Measurements from ENCODE around the gene ALOXE3.

ALOXE3 gene

GRCh38 chr17:8161289-8162232 lies 43.2 kb upstream of the ALOXE3 start:
- no peak overlapping the region for H2BK12ac ChIP-seq (ENCODE audit: low read length)
- H3K4me3 ChIP-seq (ENCODE audit: low read depth, low read length), result peak overlapping the region; percentile 94
- H3K27me3 ChIP-seq (ENCODE audit: insufficient read depth, low read length), result no peaks in the 10 kb centered on the region
- H3K9me3 ChIP-seq (ENCODE audit: insufficient read depth, low read depth, low read length), result peaks cover 5% of the 10 kb centered on the region
- peaks cover 14% of the 10 kb centered on the region for H3K79me2 ChIP-seq (ENCODE audit: control insufficient read depth, insufficient read depth, low read length, poor library complexity)
- peak overlapping the region; percentile 20 for H3K18ac ChIP-seq (ENCODE audit: low read length)
- no peak overlapping the region for H3K27ac ChIP-seq (ENCODE audit: low read depth, low read length)
- no peak overlapping the region for H2AFZ ChIP-seq (ENCODE audit: insufficient read depth, low read length, poor library complexity)
- no peak overlapping the region for H2BK5ac ChIP-seq (ENCODE audit: low read depth, low read length, poor library complexity)
- H4K91ac ChIP-seq (ENCODE audit: low read depth, low read length), result peak overlapping the region; percentile 96
- peaks cover 18% of the 10 kb centered on the region for H3K79me1 ChIP-seq (ENCODE audit: low read length)
- no peak overlapping the region for H2BK120ac ChIP-seq (ENCODE audit: insufficient read depth, low read length, poor library complexity)
- no CpG with 5 or more reads among the region's 19 CpGs for WGBS (ENCODE audit: extremely low coverage, insufficient coverage, insufficient read length)
- no peak overlapping the region for H2AK5ac ChIP-seq (ENCODE audit: low read length)
- peak overlapping the region; percentile 95 for H3K4me2 ChIP-seq (ENCODE audit: low read length)
- H3K23ac ChIP-seq (ENCODE audit: low read length), result peak overlapping the region; percentile 83
- no peak overlapping the region for H4K12ac ChIP-seq (ENCODE audit: low read depth, low read length)
- H3K4me1 ChIP-seq (ENCODE audit: control insufficient read depth in 1 of 2, insufficient read depth in 2 of 2, low read length in 2 of 2), result peaks cover 18 to 22% of the 10 kb centered on the region in 2 experiments
- H3K36me3 ChIP-seq (ENCODE audit: control insufficient read depth in 1 of 2, insufficient read depth in 2 of 2, low read length in 2 of 2), result peaks cover 15 to 25% of the 10 kb centered on the region in 2 experiments
- peak overlapping the region; percentile 82 for H3K9ac ChIP-seq (ENCODE audit: low read length)
- DNase-seq, result no peak
- peak overlapping the region; percentile 96 for H3K14ac ChIP-seq (ENCODE audit: low read length)
- H4K8ac ChIP-seq (ENCODE audit: low read depth, low read length), result no peak overlapping the region
- peak overlapping the region; percentile 93 for H3K4ac ChIP-seq (ENCODE audit: low read depth, low read length)

DNA sequence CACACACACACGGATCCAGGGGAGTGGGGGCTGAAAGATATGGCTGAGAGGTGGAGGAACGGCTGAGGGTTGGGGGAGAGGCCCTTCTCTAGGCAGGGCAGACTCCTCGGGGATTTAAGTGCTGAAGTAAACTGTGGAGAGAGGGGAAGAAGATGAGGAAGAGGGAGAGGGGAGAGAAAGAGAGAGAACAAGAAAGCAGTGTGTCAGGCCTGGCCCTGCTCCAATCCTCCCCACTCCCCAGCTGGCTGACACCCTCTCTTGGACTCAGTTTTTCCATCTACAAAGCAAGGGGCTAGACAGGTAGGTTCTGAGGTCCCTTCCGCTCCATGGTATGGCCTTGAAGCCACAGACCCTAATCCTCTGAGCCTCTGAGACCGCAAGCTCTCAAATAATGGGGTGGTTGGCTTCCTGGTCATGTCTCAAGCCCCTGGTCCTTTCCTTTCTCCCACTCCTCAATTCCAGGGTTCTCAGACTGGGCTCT lies 42.5 kb upstream of the ALOXE3 start:
- WGBS (ENCODE audit: extremely low coverage, insufficient coverage, insufficient read length), result no CpG with 5 or more reads among the region's 5 CpGs

DNA sequence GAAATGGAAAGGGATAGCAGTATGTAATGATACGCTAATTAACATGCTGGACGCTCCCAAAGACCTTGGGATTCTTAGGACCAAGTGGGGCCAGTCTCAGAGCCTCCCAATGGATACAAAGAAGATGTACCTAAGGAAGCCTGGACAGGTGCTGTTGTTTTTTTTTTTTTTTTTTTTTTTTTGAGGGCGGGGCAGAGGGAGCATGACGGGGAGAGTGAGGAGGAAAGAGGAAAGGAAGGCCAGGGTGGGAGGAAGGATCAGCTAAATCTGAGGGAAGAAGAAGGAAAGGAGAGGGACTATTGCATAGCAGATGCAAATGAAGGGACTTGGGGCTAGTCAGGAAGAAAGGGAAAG lies 41.9 kb upstream of the ALOXE3 start:
- Histone ChIP-seq H3K27me3 (ENCODE audit: insufficient read depth, low read length) (no peaks in the 10 kb centered on the region), H3K4me2 (ENCODE audit: low read length) (no peak overlapping the region), H2BK5ac (ENCODE audit: low read depth, low read length, poor library complexity) (no peak overlapping the region), H2AK5ac (ENCODE audit: low read length) (no peak overlapping the region), H3K27ac (ENCODE audit: low read depth, low read length) (no peak overlapping the region), H3K18ac (ENCODE audit: low read length) (no peak overlapping the region), H2BK120ac (ENCODE audit: insufficient read depth, low read length, poor library complexity) (no peak overlapping the region), H3K9ac (ENCODE audit: low read length) (no peak overlapping the region), H4K91ac (ENCODE audit: low read depth, low read length) (no peak overlapping the region), H3K36me3 (ENCODE audit: control insufficient read depth in 1 of 2, insufficient read depth in 2 of 2, low read length in 2 of 2) (peaks cover 15 to 25% of the 10 kb centered on the region in 2 experiments), H2AFZ (ENCODE audit: insufficient read depth, low read length, poor library complexity) (no peak overlapping the region), H3K79me2 (ENCODE audit: control insufficient read depth, insufficient read depth, low read length, poor library complexity) (peaks cover 14% of the 10 kb centered on the region), H3K9me3 (ENCODE audit: insufficient read depth, low read depth, low read length) (peaks cover 5% of the 10 kb centered on the region), H3K4me3 (ENCODE audit: low read depth, low read length) (no peak overlapping the region), H2BK12ac (ENCODE audit: low read length) (no peak overlapping the region), H3K23ac (ENCODE audit: low read length) (no peak overlapping the region), H4K8ac (ENCODE audit: low read depth, low read length) (no peak overlapping the region), H3K4me1 (ENCODE audit: control insufficient read depth in 1 of 2, insufficient read depth in 2 of 2, low read length in 2 of 2) (peaks cover 25 to 31% of the 10 kb centered on the region in 2 experiments), H4K12ac (ENCODE audit: low read depth, low read length) (no peak overlapping the region), H3K79me1 (ENCODE audit: low read length) (peaks cover 18% of the 10 kb centered on the region), H3K4ac (ENCODE audit: low read depth, low read length) (no peak overlapping the region), H3K14ac (ENCODE audit: low read length) (no peak overlapping the region)
- no peak for DNase-seq
- WGBS (ENCODE audit: extremely low coverage, insufficient coverage, insufficient read length), result no CpG with 5 or more reads among the region's 4 CpGs

More for the DNA sequence above, 42.5 kb upstream of the ALOXE3 start:
- no peak overlapping the region for H2AK5ac ChIP-seq (ENCODE audit: low read length)
- no peak for DNase-seq
- H2BK12ac ChIP-seq (ENCODE audit: low read length), result no peak overlapping the region
- H3K4ac ChIP-seq (ENCODE audit: low read depth, low read length), result no peak overlapping the region
- no peak overlapping the region for H4K12ac ChIP-seq (ENCODE audit: low read depth, low read length)
- H2BK5ac ChIP-seq (ENCODE audit: low read depth, low read length, poor library complexity), result no peak overlapping the region
- H3K79me2 ChIP-seq (ENCODE audit: control insufficient read depth, insufficient read depth, low read length, poor library complexity), result peaks cover 14% of the 10 kb centered on the region
- H3K23ac ChIP-seq (ENCODE audit: low read length), result no peak overlapping the region
- peaks cover 15 to 25% of the 10 kb centered on the region in 2 experiments for H3K36me3 ChIP-seq (ENCODE audit: control insufficient read depth in 1 of 2, insufficient read depth in 2 of 2, low read length in 2 of 2)
- peaks cover 20 to 25% of the 10 kb centered on the region in 2 experiments for H3K4me1 ChIP-seq (ENCODE audit: control insufficient read depth in 1 of 2, insufficient read depth in 2 of 2, low read length in 2 of 2)
- no peak overlapping the region for H2BK120ac ChIP-seq (ENCODE audit: insufficient read depth, low read length, poor library complexity)
- H4K91ac ChIP-seq (ENCODE audit: low read depth, low read length), result no peak overlapping the region
- H3K27ac ChIP-seq (ENCODE audit: low read depth, low read length), result no peak overlapping the region
- no peak overlapping the region for H3K4me3 ChIP-seq (ENCODE audit: low read depth, low read length)
- H3K79me1 ChIP-seq (ENCODE audit: low read length), result peaks cover 18% of the 10 kb centered on the region
- no peaks in the 10 kb centered on the region for H3K27me3 ChIP-seq (ENCODE audit: insufficient read depth, low read length)
- H3K4me2 ChIP-seq (ENCODE audit: low read length), result no peak overlapping the region
- H3K14ac ChIP-seq (ENCODE audit: low read length), result no peak overlapping the region
- no peak overlapping the region for H4K8ac ChIP-seq (ENCODE audit: low read depth, low read length)
- H3K9ac ChIP-seq (ENCODE audit: low read length), result no peak overlapping the region
- peaks cover 5% of the 10 kb centered on the region for H3K9me3 ChIP-seq (ENCODE audit: insufficient read depth, low read depth, low read length)
- no peak overlapping the region for H2AFZ ChIP-seq (ENCODE audit: insufficient read depth, low read length, poor library complexity)
- no peak overlapping the region for H3K18ac ChIP-seq (ENCODE audit: low read length)

- Histone ChIP-seq H2BK120ac (ENCODE audit: insufficient read depth, low read length, poor library complexity) (no peak overlapping the region), H3K4me3 (ENCODE audit: low read depth, low read length) (no peak overlapping the region), H4K12ac (ENCODE audit: low read depth, low read length) (no peak overlapping the region), H4K91ac (ENCODE audit: low read depth, low read length) (no peak overlapping the region), H3K36me3 (ENCODE audit: control insufficient read depth in 1 of 2, insufficient read depth in 2 of 2, low read length in 2 of 2) (peaks cover 15 to 25% of the 10 kb centered on the region in 2 experiments), H3K9me3 (ENCODE audit: insufficient read depth, low read depth, low read length) (peaks cover 5% of the 10 kb centered on the region), H2BK5ac (ENCODE audit: low read depth, low read length, poor library complexity) (no peak overlapping the region), H3K23ac (ENCODE audit: low read length) (no peak overlapping the region), H3K79me2 (ENCODE audit: control insufficient read depth, insufficient read depth, low read length, poor library complexity) (peaks cover 14% of the 10 kb centered on the region), H3K18ac (ENCODE audit: low read length) (no peak overlapping the region), H3K79me1 (ENCODE audit: low read length) (peaks cover 18% of the 10 kb centered on the region), H4K8ac (ENCODE audit: low read depth, low read length) (no peak overlapping the region), H3K27ac (ENCODE audit: low read depth, low read length) (no peak overlapping the region), H2BK12ac (ENCODE audit: low read length) (no peak overlapping the region), H3K4ac (ENCODE audit: low read depth, low read length) (no peak overlapping the region), H3K14ac (ENCODE audit: low read length) (no peak overlapping the region), H3K4me1 (ENCODE audit: control insufficient read depth in 1 of 2, insufficient read depth in 2 of 2, low read length in 2 of 2) (peaks cover 26 to 32% of the 10 kb centered on the region in 2 experiments), H3K4me2 (ENCODE audit: low read length) (no peak overlapping the region), H2AFZ (ENCODE audit: insufficient read depth, low read length, poor library complexity) (no peak overlapping the region), H3K27me3 (ENCODE audit: insufficient read depth, low read length) (no peaks in the 10 kb centered on the region), H3K9ac (ENCODE audit: low read length) (no peak overlapping the region), H2AK5ac (ENCODE audit: low read length) (no peak overlapping the region)
- DNase-seq, result no peak
- WGBS (ENCODE audit: extremely low coverage, insufficient coverage, insufficient read length), result no CpG with 5 or more reads among the region's 4 CpGs
These were observed 41.3 kb upstream of the ALOXE3 start for GRCh38 chr17:8159459-8160223.

Data from trophoblast cell (in vitro differentiated cells and primary cell).